ENCODE results near the gene PEG3.
"Not testable (repeated sequence)": the region's sequence is repeated elsewhere in the genome, so short reads cannot be mapped to it uniquely, and the experiment has no call there.

DNA sequence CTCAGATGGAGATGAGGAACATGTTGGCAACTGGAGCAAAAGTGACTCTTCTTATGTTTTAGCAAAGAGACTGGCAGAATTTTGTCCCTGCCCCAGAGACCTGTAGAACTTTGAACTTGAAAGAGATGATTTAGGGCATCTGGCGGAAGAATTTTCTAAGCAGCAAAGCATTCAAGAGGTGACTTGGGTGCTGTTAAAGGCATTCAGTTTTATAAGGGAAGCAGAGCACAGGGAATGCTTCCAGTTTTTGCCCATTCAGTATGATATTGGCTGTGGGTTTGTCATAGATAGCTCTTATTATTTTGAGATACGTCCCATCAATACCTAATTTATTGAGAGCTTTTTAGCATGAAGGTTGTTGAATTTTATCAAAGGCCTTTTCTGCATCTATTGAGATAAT is 11.8 kb upstream of the PEG3 start:
- not testable (repeated sequence) for TF ChIP-seq FOXK2 (IDR thresholded peaks at IDR 0.05); BHLHE40 (IDR thresholded peaks at IDR 0.05; ENCODE audit: borderline replicate concordance); SUZ12 (IDR thresholded peaks at IDR 0.05); ARNT (IDR thresholded peaks at IDR 0.05)

All from HEK293T (cell line).